Measurements from ENCODE around the gene MAK.

MAK gene

GRCh38 chr6:10779076-10779475 is 59.3 kb downstream of the MAK start:
- no peak for TF ChIP-seq CTCF (IDR thresholded peaks at IDR 0.05)

GRCh38 chr6:10778230-10778629 is 60.1 kb downstream of the MAK start:
- TF ChIP-seq CTCF (IDR thresholded peaks at IDR 0.05), result no peak

GRCh38 chr6:10771371-10771894 is 66.9 kb downstream of the MAK start:
- no peak for TF ChIP-seq CTCF (IDR thresholded peaks at IDR 0.05)

- TF ChIP-seq CTCF (IDR thresholded peaks at IDR 0.05), result no peak
Measured at GRCh38 chr6:10769419-10769818, 68.9 kb downstream of the MAK start.

GRCh38 chr6:10763006-10763405 is 75.3 kb downstream of the MAK start:
- no peak for TF ChIP-seq CTCF (IDR thresholded peaks at IDR 0.05)

- TF ChIP-seq CTCF (IDR thresholded peaks at IDR 0.05), result no peak
Measured at GRCh38 chr6:10759884-10760329, 78.4 kb downstream of the MAK start.

- TF ChIP-seq CTCF (IDR thresholded peaks at IDR 0.05), result peak; percentile 52
Measured at GRCh38 chr6:10759312-10759839, 79.0 kb downstream of the MAK start.

- TF ChIP-seq CTCF (IDR thresholded peaks at IDR 0.05), result no peak
Measured at GRCh38 chr6:10756085-10756484, 82.3 kb downstream of the MAK start.

Data from LNCAP (cell line).